RWPE1 (cell line): Measurements from ENCODE around the gene DPH7.
A peak's percentile ranks its signal among the peaks of the same experiment; 100 is the strongest.

ENCODE experiments used
- CTCF ChIA-PET: fragments of 350-600 bp; sonication (Branson Sonifier 250); formaldehyde crosslinking; extraction: SDS; loops from one replicate; lab custom pipeline; 2021; lab: Yijun Ruan, JAX
- POLR2A ChIA-PET: fragments of 400-600 bp; formaldehyde crosslinking; extraction: SDS; loops from one replicate; lab custom pipeline; 2020; ENCODE audit warnings: antibody characterized with exemption; ENCODE audit not compliant: low non-redundant PET; lab: Yijun Ruan, JAX
- DNase-seq: peaks from one replicate; pipeline ENCODE4 v3.0.0; 2012; ENCODE audit warnings: low spot score
- H3K27ac ChIP-seq: fragments of 450-650 bp; 2 replicates; pipeline ENCODE4 v1.5.1; 2017
- TF ChIP-seq, protein P1 (sequence below): fragments of 450-650 bp; conservative IDR thresholded peaks from 2 replicates; pipeline ENCODE4 v1.5.1; 2017; ENCODE audit warnings: low read depth, mild to moderate bottlenecking

Gene DPH7

DNA sequence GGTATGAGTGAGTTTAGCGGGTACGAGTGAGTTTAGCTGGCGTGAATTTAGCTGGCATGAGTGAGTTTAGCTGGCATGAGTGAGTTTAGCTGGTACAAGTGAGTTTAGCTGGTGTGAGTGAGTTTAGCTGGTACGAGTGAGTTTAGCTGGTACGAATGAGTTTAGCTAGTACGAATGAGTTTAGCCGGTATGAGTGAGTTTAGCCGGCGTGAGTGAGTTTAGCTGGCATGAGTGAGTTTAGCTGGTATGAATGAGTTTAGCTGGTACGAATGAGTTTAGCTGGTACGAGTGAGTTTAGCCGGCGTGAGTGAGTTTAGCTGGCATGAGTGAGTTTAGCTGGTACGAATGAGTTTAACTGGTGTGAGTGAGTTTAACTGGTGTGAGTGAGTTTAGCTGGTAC, 69.5 kb downstream of the DPH7 start:
- CTCF ChIA-PET: interaction anchor here (0.6 to 1.6 kb wide), 5 partner anchors 16 to 214 kb away, joined by 3 to 8 read pairs (median 3); no protein-coding TSS in a partner anchor
- TF ChIP-seq, protein P1, sequence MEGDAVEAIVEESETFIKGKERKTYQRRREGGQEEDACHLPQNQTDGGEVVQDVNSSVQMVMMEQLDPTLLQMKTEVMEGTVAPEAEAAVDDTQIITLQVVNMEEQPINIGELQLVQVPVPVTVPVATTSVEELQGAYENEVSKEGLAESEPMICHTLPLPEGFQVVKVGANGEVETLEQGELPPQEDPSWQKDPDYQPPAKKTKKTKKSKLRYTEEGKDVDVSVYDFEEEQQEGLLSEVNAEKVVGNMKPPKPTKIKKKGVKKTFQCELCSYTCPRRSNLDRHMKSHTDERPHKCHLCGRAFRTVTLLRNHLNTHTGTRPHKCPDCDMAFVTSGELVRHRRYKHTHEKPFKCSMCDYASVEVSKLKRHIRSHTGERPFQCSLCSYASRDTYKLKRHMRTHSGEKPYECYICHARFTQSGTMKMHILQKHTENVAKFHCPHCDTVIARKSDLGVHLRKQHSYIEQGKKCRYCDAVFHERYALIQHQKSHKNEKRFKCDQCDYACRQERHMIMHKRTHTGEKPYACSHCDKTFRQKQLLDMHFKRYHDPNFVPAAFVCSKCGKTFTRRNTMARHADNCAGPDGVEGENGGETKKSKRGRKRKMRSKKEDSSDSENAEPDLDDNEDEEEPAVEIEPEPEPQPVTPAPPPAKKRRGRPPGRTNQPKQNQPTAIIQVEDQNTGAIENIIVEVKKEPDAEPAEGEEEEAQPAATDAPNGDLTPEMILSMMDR: no peak
- POLR2A ChIA-PET: interaction anchor here (0.6 kb wide), 1 partner anchor 207 kb away, joined by 3 read pairs; the partner anchor contains the start of gene NRARP
- H3K27ac ChIP-seq: no peak overlapping the region
- DNase-seq: no peak

DNA sequence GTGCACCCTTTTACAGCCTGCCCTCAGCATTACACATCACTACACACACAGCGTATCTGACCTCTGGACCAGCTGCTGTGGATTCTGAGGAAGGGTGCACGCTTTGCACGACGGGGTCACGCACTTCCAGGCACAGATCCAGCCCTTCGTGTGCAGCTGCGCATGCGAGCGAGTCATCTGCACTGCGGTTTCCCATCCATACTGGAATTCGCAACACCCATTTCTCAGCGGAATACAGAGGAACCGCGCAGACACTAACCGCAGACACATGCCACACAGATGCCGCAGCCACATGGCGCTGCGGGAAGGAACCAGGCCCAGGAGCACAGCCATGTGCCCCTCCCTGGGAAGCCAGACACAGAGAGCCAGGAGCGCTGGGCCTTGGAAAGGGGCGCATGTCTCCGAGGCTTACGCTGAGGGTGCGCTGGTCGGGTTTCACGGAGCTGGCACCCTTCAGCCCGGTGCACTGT, 72.0 kb downstream of the DPH7 start:
- POLR2A ChIA-PET: interaction anchor here (0.6 kb wide), 1 partner anchor 89 kb away, joined by 4 read pairs; no protein-coding TSS in a partner anchor
- CTCF ChIA-PET: interaction anchor here (0.6 to 1.4 kb wide), 4 partner anchors 16 to 370 kb away, joined by 3 read pairs; partner anchors contain the start of gene TPRN
- TF ChIP-seq, protein P1: no peak
- H3K27ac ChIP-seq: no peak overlapping the region
- no peak for DNase-seq

DNA sequence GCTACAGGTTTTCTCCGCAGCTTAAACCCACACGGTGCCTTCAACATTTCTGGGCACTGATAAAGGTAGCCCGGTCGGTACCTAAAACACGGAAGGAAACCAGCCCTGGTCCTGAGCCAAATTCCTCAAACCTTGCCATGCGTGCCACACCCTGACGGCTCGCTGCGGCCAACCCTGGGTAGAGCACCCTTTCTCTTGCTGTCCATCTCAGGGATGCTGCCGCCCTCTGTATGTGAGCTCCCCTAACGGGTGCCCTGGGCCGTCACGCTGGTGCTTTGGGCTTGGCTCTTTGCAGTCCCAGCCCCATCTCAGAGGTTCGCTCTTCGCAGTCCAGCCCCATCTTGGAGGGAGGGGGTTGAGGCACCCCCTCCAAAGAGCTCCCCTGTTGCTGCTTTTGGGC, 72.5 kb downstream of the DPH7 start:
- POLR2A ChIA-PET: no interaction called here
- DNase-seq: peak; percentile 80
- TF ChIP-seq, protein P1: 0 out of 2 replicates have a peak, but pooled peaks have one; percentile 10

DNA sequence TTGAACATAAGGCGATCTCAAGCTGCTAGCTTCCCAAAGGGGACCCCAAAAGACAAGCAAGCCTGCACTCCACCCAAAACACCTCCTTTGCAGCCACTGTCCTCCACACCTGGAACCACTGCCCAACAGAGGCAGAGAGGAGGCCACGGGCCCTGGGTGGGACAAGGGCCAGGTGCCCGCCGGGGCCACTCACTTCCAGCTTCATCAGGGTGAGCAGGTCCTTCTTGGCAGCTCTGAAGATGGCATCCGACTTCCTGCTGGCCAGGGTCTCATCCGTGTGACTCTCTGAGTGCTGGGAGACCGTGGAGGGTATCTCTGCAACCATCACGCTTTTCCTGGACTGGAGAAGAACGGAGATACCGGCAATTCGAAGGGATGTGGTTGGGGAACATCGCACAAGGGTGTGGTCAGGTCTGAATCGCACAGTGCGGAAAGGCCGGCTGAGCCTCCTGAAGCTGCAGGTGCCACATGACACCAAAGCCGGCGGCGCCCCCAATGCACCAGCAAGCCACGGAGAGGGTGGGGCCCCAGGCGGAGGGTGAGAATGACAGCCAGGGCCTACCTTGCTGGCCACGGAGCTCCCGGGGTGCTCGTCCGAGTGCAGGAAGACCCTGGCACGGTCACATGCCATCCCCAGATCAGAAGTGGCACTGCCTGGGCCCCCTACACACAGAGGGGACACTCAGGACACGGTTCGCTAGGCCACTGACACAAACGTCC, 73.1 kb downstream of the DPH7 start:
- DNase-seq: no peak
- CTCF ChIA-PET: interaction anchor here (0.6 to 1.4 kb wide), 4 partner anchors 14 to 834 kb away, joined by 3 to 4 read pairs (median 3); no protein-coding TSS in a partner anchor
- H3K27ac ChIP-seq: no peak overlapping the region
- POLR2A ChIA-PET: no interaction called here
- TF ChIP-seq, protein P1: no peak

More for the DNA sequence above, 72.5 kb downstream of the DPH7 start:
- no peak overlapping the region for H3K27ac ChIP-seq
- CTCF ChIA-PET: interaction anchor here (0.7 to 1.4 kb wide), 4 partner anchors 15 to 835 kb away, joined by 3 read pairs; no protein-coding TSS in a partner anchor
